ENCODE measurements around the gene ARL6IP6.

Gene ARL6IP6

GRCh38 chr2:152804687-152805408 is 86.4 kb downstream of the ARL6IP6 start:
- no peak for DNase-seq (ENCODE audit: low spot score)

GRCh38 chr2:152811916-152812315 is 93.5 kb downstream of the ARL6IP6 start:
- no peak for DNase-seq (ENCODE audit: low spot score)

Data from AG08395 (cell line).